Activated naive CD8-positive, alpha-beta T cell treated with anti-CD3 and anti-CD28 coated beads for 36 hours (primary cell): Measurements from ENCODE around the gene MTG2. TPM values are rescaled to one million over a fixed set of nuclear protein-coding genes. Genes with fewer than 3 reads are reported as not detected.

Experiments
- DNase-seq: peaks from one replicate; pipeline ENCODE4 v3.0.0; 2021
- H3K27ac Mint-ChIP-seq: one replicate; pipeline ENCODE4 v1.8.0; 2022; ENCODE audit warnings: mild to moderate bottlenecking, moderate library complexity, mixed read lengths
- H3K27me3 Mint-ChIP-seq: one replicate; pipeline ENCODE4 v1.8.0; 2022; ENCODE audit warnings: mild to moderate bottlenecking, mixed read lengths
- H3K36me3 Mint-ChIP-seq: one replicate; pipeline ENCODE4 v1.8.0; 2021; ENCODE audit warnings: mild to moderate bottlenecking, mixed read lengths
- H3K4me1 Mint-ChIP-seq: one replicate; pipeline ENCODE4 v1.8.0; 2021; ENCODE audit warnings: mixed read lengths
- H3K4me3 Mint-ChIP-seq: one replicate; pipeline ENCODE4 v1.8.0; 2022; ENCODE audit warnings: mild to moderate bottlenecking, moderate library complexity, mixed read lengths
- H3K9me3 Mint-ChIP-seq: one replicate; pipeline ENCODE4 v1.8.0; 2022; ENCODE audit warnings: mixed read lengths
- total RNA-seq, 2 experiments: library from RNA; stranded (reverse); gene quantifications; one replicate each; pipeline ENCODE4 v1.2.3, GENCODE V29; 2021

Gene MTG2
- total RNA-seq, 2 experiments from 2014 or later, result 36.1 to 39.9 TPM

- Mint-ChIP-seq H3K4me1 (no peaks in the 10 kb centered on the region), H3K27ac (no peak overlapping the region), H3K9me3 (no peaks in the 10 kb centered on the region), H3K36me3 (no peaks in the 10 kb centered on the region), H3K4me3 (no peak overlapping the region), H3K27me3 (peaks cover 11% of the 10 kb centered on the region)
- DNase-seq, result no peak
Observed at GRCh38 chr20:62230696-62231095, 47.9 kb downstream of the MTG2 start.

GRCh38 chr20:62231292-62231691 lies 48.5 kb downstream of the MTG2 start:
- Mint-ChIP-seq H3K4me1 (no peaks in the 10 kb centered on the region), H3K9me3 (no peaks in the 10 kb centered on the region), H3K4me3 (no peak overlapping the region), H3K27ac (no peak overlapping the region), H3K36me3 (no peaks in the 10 kb centered on the region), H3K27me3 (peaks cover 11% of the 10 kb centered on the region)
- no peak for DNase-seq

- Mint-ChIP-seq H3K9me3 (no peaks in the 10 kb centered on the region), H3K36me3 (no peaks in the 10 kb centered on the region), H3K4me1 (no peaks in the 10 kb centered on the region), H3K27me3 (peaks cover 5% of the 10 kb centered on the region), H3K4me3 (no peak overlapping the region), H3K27ac (no peak overlapping the region)
- DNase-seq, result no peak
Observed at GRCh38 chr20:62232194-62232593, 49.4 kb downstream of the MTG2 start.

GRCh38 chr20:62232770-62233645 lies 50.2 kb downstream of the MTG2 start:
- Mint-ChIP-seq H3K27ac (no peak overlapping the region), H3K4me3 (no peak overlapping the region), H3K36me3 (no peaks in the 10 kb centered on the region), H3K9me3 (no peaks in the 10 kb centered on the region), H3K27me3 (peaks cover 5% of the 10 kb centered on the region), H3K4me1 (peaks cover 4% of the 10 kb centered on the region)
- no peak for DNase-seq

- Mint-ChIP-seq H3K27me3 (peaks cover 5% of the 10 kb centered on the region), H3K27ac (no peak overlapping the region), H3K4me3 (no peak overlapping the region), H3K4me1 (peaks cover 4% of the 10 kb centered on the region), H3K9me3 (no peaks in the 10 kb centered on the region), H3K36me3 (no peaks in the 10 kb centered on the region)
- no peak for DNase-seq
Observed at GRCh38 chr20:62233684-62234083, 50.9 kb downstream of the MTG2 start.

- Mint-ChIP-seq H3K27ac (no peak overlapping the region), H3K4me3 (no peak overlapping the region), H3K9me3 (no peaks in the 10 kb centered on the region), H3K36me3 (no peaks in the 10 kb centered on the region), H3K4me1 (peaks cover 8% of the 10 kb centered on the region), H3K27me3 (peaks cover 5% of the 10 kb centered on the region)
- DNase-seq, result no peak
Observed at GRCh38 chr20:62234339-62234738, 51.5 kb downstream of the MTG2 start.

- H3K4me3 Mint-ChIP-seq, result no peak overlapping the region
- no peaks in the 10 kb centered on the region for H3K9me3 Mint-ChIP-seq
- peaks cover 14% of the 10 kb centered on the region for H3K4me1 Mint-ChIP-seq
- peaks cover 5% of the 10 kb centered on the region for H3K27me3 Mint-ChIP-seq
- H3K36me3 Mint-ChIP-seq, result no peaks in the 10 kb centered on the region
- H3K27ac Mint-ChIP-seq, result no peak overlapping the region
- no peak for DNase-seq
Observed at GRCh38 chr20:62235001-62235776, 52.4 kb downstream of the MTG2 start.

GRCh38 chr20:62235777-62236157 lies 52.9 kb downstream of the MTG2 start:
- no peak overlapping the region for H3K4me3 Mint-ChIP-seq

GRCh38 chr20:62236200-62236599 lies 53.4 kb downstream of the MTG2 start:
- no peaks in the 10 kb centered on the region for H3K9me3 Mint-ChIP-seq
- peaks cover 15% of the 10 kb centered on the region for H3K4me1 Mint-ChIP-seq

More at GRCh38 chr20:62235777-62236157, 52.9 kb downstream of the MTG2 start:
- peaks cover 15% of the 10 kb centered on the region for H3K4me1 Mint-ChIP-seq
- no peaks in the 10 kb centered on the region for H3K9me3 Mint-ChIP-seq
- no peaks in the 10 kb centered on the region for H3K36me3 Mint-ChIP-seq
- H3K27me3 Mint-ChIP-seq, result peaks cover 5% of the 10 kb centered on the region
- no peak for DNase-seq
- no peak overlapping the region for H3K27ac Mint-ChIP-seq

GRCh38 chr20:62236766-62237513 lies 54.1 kb downstream of the MTG2 start:
- Mint-ChIP-seq H3K27me3 (peaks cover 5% of the 10 kb centered on the region), H3K4me3 (no peak overlapping the region), H3K36me3 (no peaks in the 10 kb centered on the region), H3K27ac (no peak overlapping the region), H3K4me1 (peaks cover 21% of the 10 kb centered on the region), H3K9me3 (no peaks in the 10 kb centered on the region)
- no peak for DNase-seq

More at GRCh38 chr20:62236200-62236599, 53.4 kb downstream of the MTG2 start:
- Mint-ChIP-seq H3K27me3 (peaks cover 5% of the 10 kb centered on the region), H3K4me3 (no peak overlapping the region), H3K27ac (no peak overlapping the region), H3K36me3 (no peaks in the 10 kb centered on the region)
- DNase-seq, result no peak

GRCh38 chr20:62237514-62237800 lies 54.6 kb downstream of the MTG2 start:
- no peak for DNase-seq
- H3K27ac Mint-ChIP-seq, result peak overlapping the region; percentile 52
- peak overlapping the region; percentile 70 for H3K4me3 Mint-ChIP-seq
- no peaks in the 10 kb centered on the region for H3K36me3 Mint-ChIP-seq
- H3K27me3 Mint-ChIP-seq, result peaks cover 5% of the 10 kb centered on the region
- peaks cover 24% of the 10 kb centered on the region for H3K4me1 Mint-ChIP-seq
- no peaks in the 10 kb centered on the region for H3K9me3 Mint-ChIP-seq

- peak; percentile 100 for DNase-seq
- peak within 1 kb of the TSS; percentile 78 for H3K4me3 Mint-ChIP-seq
- peaks cover 28% of the 10 kb centered on the region for H3K4me1 Mint-ChIP-seq
- H3K27ac Mint-ChIP-seq, result peak within 1 kb of the TSS; percentile 65
- peaks cover 5% of the 10 kb centered on the region for H3K27me3 Mint-ChIP-seq
- no peaks in the 10 kb centered on the region for H3K36me3 Mint-ChIP-seq
- no peaks in the 10 kb centered on the region for H3K9me3 Mint-ChIP-seq
Observed at GRCh38 chr20:62237801-62238568, 55.2 kb downstream of the MTG2 start, which contains the start of gene OSBPL2. OSBPL2 (plus strand) TSS chr20:62238521; CDS start chr20:62256185, 17,664 bp downstream.

- no peak for DNase-seq
- Mint-ChIP-seq H3K27me3 (peaks cover 5% of the 10 kb centered on the region), H3K9me3 (no peaks in the 10 kb centered on the region), H3K4me3 (peak overlapping the region; percentile 78), H3K36me3 (no peaks in the 10 kb centered on the region), H3K27ac (peak overlapping the region; percentile 65), H3K4me1 (peaks cover 29% of the 10 kb centered on the region)
Observed at GRCh38 chr20:62238569-62239277, 55.9 kb downstream of the MTG2 start.
